GM12864 (cell line): ENCODE measurements around the gene RPL15.
"Not testable (repeated sequence)": the region's sequence is repeated elsewhere in the genome, so short reads cannot be mapped to it uniquely, and the experiment has no call there.

Source experiments
- DNase-seq: peaks from one replicate; pipeline ENCODE4 v3.0.0-alpha.2; 2011; ENCODE audit warnings: low read depth
- H3K4me3 ChIP-seq: 2 replicates; pipeline ENCODE4 v1.5.1; 2011; ENCODE audit warnings: mild to moderate bottlenecking, low read depth, low read length, control low read depth
- TF ChIP-seq, protein P1 (sequence below): IDR thresholded peaks from 2 replicates; pipeline ENCODE4 v1.5.1; 2011; ENCODE audit warnings: low read depth, mild to moderate bottlenecking, moderate library complexity, low read length, control low read depth, inconsistent platforms; ENCODE audit errors: missing control alignments

RPL15 gene

DNA sequence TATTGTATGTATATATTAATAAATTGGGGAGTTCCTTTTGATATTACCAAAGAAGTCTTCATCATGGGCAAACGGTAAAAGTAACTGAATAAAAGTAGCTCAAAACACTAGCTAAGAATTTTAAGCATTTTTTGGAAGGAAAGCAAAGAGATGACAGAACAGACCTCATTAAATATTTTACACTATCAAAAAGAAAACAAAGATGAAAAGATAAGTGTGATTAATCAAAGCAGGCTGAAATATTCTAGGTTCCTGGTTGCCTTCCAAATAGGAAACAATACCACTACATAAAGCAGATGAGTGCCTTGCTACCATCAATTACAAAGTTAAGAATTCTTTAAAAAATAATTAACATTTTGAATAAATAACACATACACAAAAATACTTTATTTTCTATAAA lies 3.8 kb upstream of the RPL15 start:
- DNase-seq = no peak
- no peak overlapping the region for H3K4me3 ChIP-seq
- TF ChIP-seq, protein P1, sequence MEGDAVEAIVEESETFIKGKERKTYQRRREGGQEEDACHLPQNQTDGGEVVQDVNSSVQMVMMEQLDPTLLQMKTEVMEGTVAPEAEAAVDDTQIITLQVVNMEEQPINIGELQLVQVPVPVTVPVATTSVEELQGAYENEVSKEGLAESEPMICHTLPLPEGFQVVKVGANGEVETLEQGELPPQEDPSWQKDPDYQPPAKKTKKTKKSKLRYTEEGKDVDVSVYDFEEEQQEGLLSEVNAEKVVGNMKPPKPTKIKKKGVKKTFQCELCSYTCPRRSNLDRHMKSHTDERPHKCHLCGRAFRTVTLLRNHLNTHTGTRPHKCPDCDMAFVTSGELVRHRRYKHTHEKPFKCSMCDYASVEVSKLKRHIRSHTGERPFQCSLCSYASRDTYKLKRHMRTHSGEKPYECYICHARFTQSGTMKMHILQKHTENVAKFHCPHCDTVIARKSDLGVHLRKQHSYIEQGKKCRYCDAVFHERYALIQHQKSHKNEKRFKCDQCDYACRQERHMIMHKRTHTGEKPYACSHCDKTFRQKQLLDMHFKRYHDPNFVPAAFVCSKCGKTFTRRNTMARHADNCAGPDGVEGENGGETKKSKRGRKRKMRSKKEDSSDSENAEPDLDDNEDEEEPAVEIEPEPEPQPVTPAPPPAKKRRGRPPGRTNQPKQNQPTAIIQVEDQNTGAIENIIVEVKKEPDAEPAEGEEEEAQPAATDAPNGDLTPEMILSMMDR = no peak

GRCh38 chr3:23913873-23914743 lies 2.8 kb upstream of the RPL15 start:
- TF ChIP-seq, protein P1 = no peak
- no peak overlapping the region for H3K4me3 ChIP-seq
- DNase-seq = no peak

DNA sequence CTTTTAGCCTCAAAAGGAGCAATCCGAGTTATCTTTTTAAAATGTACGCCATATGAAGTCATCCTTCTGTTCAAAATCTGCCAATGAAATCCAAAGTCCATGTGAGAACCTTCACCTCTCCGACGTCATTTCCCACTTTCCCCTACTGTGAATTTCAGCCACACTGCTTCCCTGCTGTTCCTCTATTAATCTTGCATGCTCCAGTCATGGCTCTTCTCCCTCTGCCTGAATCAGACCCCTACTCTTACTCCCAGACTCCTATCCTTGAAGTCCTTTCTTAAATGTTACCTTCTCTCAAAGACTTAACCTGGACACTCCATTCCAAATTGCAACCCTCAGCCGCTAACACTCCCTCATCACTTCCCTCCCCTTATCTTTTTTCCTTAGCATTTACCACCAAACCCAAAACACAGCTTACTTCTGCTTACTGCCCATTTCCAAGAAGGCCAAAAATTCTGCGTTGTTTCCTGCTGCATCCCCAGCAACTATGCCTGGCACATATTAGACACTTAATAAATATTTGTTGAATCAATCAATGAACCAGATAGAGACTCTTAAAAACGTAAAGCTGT lies 1.3 kb upstream of the RPL15 start:
- TF ChIP-seq, protein P1 = no peak
- peak overlapping the region; percentile 62; the same call in 1 of the 2 replicates for H3K4me3 ChIP-seq
- DNase-seq = no peak

GRCh38 chr3:23916152-23916885 lies 613 bp upstream of the RPL15 start:
- peak overlapping the region; percentile 62 for H3K4me3 ChIP-seq
- TF ChIP-seq, protein P1 = no peak
- DNase-seq = no peak

GRCh38 chr3:23917679-23918303 lies 859 bp downstream of the RPL15 start:
- not testable (repeated sequence) for DNase-seq
- peak overlapping the region; percentile 62 for H3K4me3 ChIP-seq

- peak overlapping the region; percentile 62 for H3K4me3 ChIP-seq
- not testable (repeated sequence) for DNase-seq
Measured at GRCh38 chr3:23918331-23918730, 1.4 kb downstream of the RPL15 start.

- TF ChIP-seq, protein P1 = no peak
- H3K4me3 ChIP-seq = no peak overlapping the region
- no peak for DNase-seq
Measured at GRCh38 chr3:23919628-23920027, 2.7 kb downstream of the RPL15 start.
